Transverse colon (tissue), 4 donors: Measurements from ENCODE around the gene PSORS1C1. TPM values are rescaled to one million over a fixed set of nuclear protein-coding genes. Genes with fewer than 3 reads are reported as not detected.

ENCODE experiments used
- DNase-seq: peaks from one replicate; pipeline ENCODE4 v3.0.0-alpha.2; 2019
- H3K27ac ChIP-seq, 4 donors: fragments of 200-600 bp; sonication (generic); 2 replicates each; pipeline ENCODE4 v1.5.1; 2016 to 2018; ENCODE audit warnings: inconsistent platforms in 4 of 4
- H3K27me3 ChIP-seq: fragments of 200-600 bp; sonication (generic); 2 replicates; pipeline ENCODE4 v1.5.1; 2017; ENCODE audit warnings: inconsistent platforms
- H3K36me3 ChIP-seq, 4 donors: fragments of 200-600 bp; sonication (generic); 2 replicates each; pipeline ENCODE4 v1.5.1; 2017 to 2019; ENCODE audit warnings: inconsistent platforms in 4 of 4
- H3K4me1 ChIP-seq, 4 donors: fragments of 200-600 bp; sonication (generic); 2 replicates each; pipeline ENCODE4 v1.5.1; 2017 to 2020; ENCODE audit warnings: inconsistent platforms in 4 of 4
- H3K4me3 ChIP-seq, 4 donors: fragments of 200-600 bp; sonication (generic); 1 replicate in 1 of 4; 2 replicates in 3 of 4; pipeline versions ENCODE4 v1.5.1 to v1.6.1; 2017 to 2019; ENCODE audit warnings: inconsistent platforms in 4 of 4
- H3K9me3 ChIP-seq, 2 donors: fragments of 200-600 bp; sonication (generic); 2 replicates each; pipeline ENCODE4 v1.5.1; 2017 to 2019; ENCODE audit warnings: inconsistent platforms in 2 of 2
- CTCF ChIP-seq, 5 experiments: fragments of 200-600 bp in 3 of 5; fragments of 450-650 bp in 2 of 5; sonication (generic) in 3 of 5; IDR thresholded peaks; 1 replicate in 2 of 5; 2 replicates in 3 of 5; pipeline ENCODE4 v1.5.1; 2016 to 2017; ENCODE audit warnings: antibody characterized with exemption in 5 of 5, inconsistent platforms in 3 of 5, mild to moderate bottlenecking in 2 of 5, moderate library complexity in 1 of 5
- EP300 ChIP-seq: sonication (generic); formaldehyde crosslinking; IDR thresholded peaks from one replicate; pipeline ENCODE4 v1.6.1; 2017; ENCODE audit warnings: antibody characterized with exemption, low read depth
- POLR2A ChIP-seq: fragments of 450-650 bp; IDR thresholded peaks from one replicate; pipeline ENCODE4 v1.6.1; 2016; ENCODE audit warnings: antibody characterized with exemption, mild to moderate bottlenecking, moderate library complexity
- POLR2AphosphoS5 ChIP-seq, 3 donors: sonication (generic); formaldehyde crosslinking; IDR thresholded peaks; one replicate each; pipeline ENCODE4 v1.6.1; 2016; ENCODE audit warnings: antibody characterized with exemption in 3 of 3
- WGBS, 2 donors: methylation state at CpG; one replicate each; pipeline ENCODE4 v1.1.5; 2018; ENCODE audit warnings: low coverage in 1 of 2; 5-methylcytosine and 5-hydroxymethylcytosine counted together
- in situ Hi-C, 4 donors: fragments of 200-750 bp; cut with MboI; loops; one replicate each; pipeline versions ENCODE4 v1.15.0 to v1.15.1; 2017; ENCODE audit warnings: low sequenced_read_pairs in 3 of 4, low pct_ligation_motif_present in 1 of 4, low pct_unique_long_range_greater_than_20kb in 1 of 4
- intact Hi-C: fragments of 100-400 bp; cut with DNase I; formaldehyde crosslinking; loops from one replicate; pipeline ENCODE4 v1.15.1; 2023; ENCODE audit warnings: low total_unique reads
- total RNA-seq, 4 donors: library from RNA; depleted of rRNA; stranded (reverse); fragments of >200 nt; gene quantifications; one replicate each; pipeline ENCODE4 v1.1.0, GENCODE V29; 2016

PSORS1C1 gene
- total RNA-seq, 4 donors from 2014 or later: 8.8 to 19.0 (median 13.4) TPM

- H3K4me1 ChIP-seq: peaks cover 4 to 17% (median 11%) of the 10 kb centered on the region in 4 donors
- H3K27me3 ChIP-seq: no peaks in the 10 kb centered on the region
- in situ Hi-C loops (no loop called here), intact Hi-C loops (no loop called here)
- H3K9me3 ChIP-seq: no peaks in the 10 kb centered on the region
- no peak overlapping the region for H3K27ac ChIP-seq
- no peaks in the 10 kb centered on the region for H3K36me3 ChIP-seq
- 80 to 84% methylated on average over 1 to 3 of the region's 3 CpGs for WGBS, 2 donors
- DNase-seq: no peak
- TF ChIP-seq POLR2AphosphoS5 (IDR thresholded peaks at IDR 0.05) (no peak), CTCF (IDR thresholded peaks at IDR 0.05) (no peak), POLR2A (no peak), EP300 (no peak)
- H3K4me3 ChIP-seq: no peak overlapping the region
Observed at GRCh38 chr6:31175971-31176370, 61.4 kb downstream of the PSORS1C1 start.

- Histone ChIP-seq H3K27ac (peak overlapping the region; percentile 34 to 55 (median 46)), H3K4me3 (no peak overlapping the region), H3K36me3 (no peaks in the 10 kb centered on the region), H3K9me3 (no peaks in the 10 kb centered on the region), H3K27me3 (no peaks in the 10 kb centered on the region), H3K4me1 (peaks cover 4 to 17% (median 11%) of the 10 kb centered on the region in 4 donors)
- WGBS, 2 donors: 27 to 47% methylated on average over 4 to 8 of the region's 8 CpGs
- in situ Hi-C loops (no loop called here), intact Hi-C loops (no loop called here)
- TF ChIP-seq POLR2AphosphoS5 (IDR thresholded peaks at IDR 0.05) (no peak), CTCF (IDR thresholded peaks at IDR 0.05) (no peak), EP300 (no peak), POLR2A (no peak)
- no peak for DNase-seq
Observed at GRCh38 chr6:31178143-31179041, 63.8 kb downstream of the PSORS1C1 start.

GRCh38 chr6:31179042-31179386 lies 64.4 kb downstream of the PSORS1C1 start:
- Histone ChIP-seq H3K9me3 (no peaks in the 10 kb centered on the region), H3K27me3 (no peaks in the 10 kb centered on the region), H3K4me3 (no peak overlapping the region), H3K27ac (peak overlapping the region; percentile 34 to 55 (median 46)), H3K36me3 (no peaks in the 10 kb centered on the region), H3K4me1 (peaks cover 4 to 17% (median 11%) of the 10 kb centered on the region in 4 donors)
- intact Hi-C loops: no loop called here
- TF ChIP-seq POLR2A: no peak
- no peak for TF ChIP-seq EP300
- no peak for TF ChIP-seq CTCF (IDR thresholded peaks at IDR 0.05)
- no peak for TF ChIP-seq POLR2AphosphoS5 (IDR thresholded peaks at IDR 0.05)
- peak; percentile 48 for DNase-seq
- in situ Hi-C loops: no loop called here
- 21 to 55% methylated on average over 2 to 4 of the region's 4 CpGs for WGBS, 2 donors

- Histone ChIP-seq H3K27me3 (no peaks in the 10 kb centered on the region), H3K4me1 (peaks cover 4 to 17% (median 11%) of the 10 kb centered on the region in 4 donors), H3K27ac (peak overlapping the region in 1 of 4 donors; percentile 39), H3K4me3 (peak overlapping the region in 1 of 4 donors; percentile 3), H3K9me3 (no peaks in the 10 kb centered on the region), H3K36me3 (no peaks in the 10 kb centered on the region)
- TF ChIP-seq POLR2A: no peak
- no peak for TF ChIP-seq EP300
- TF ChIP-seq CTCF (IDR thresholded peaks at IDR 0.05): no peak
- TF ChIP-seq POLR2AphosphoS5 (IDR thresholded peaks at IDR 0.05): no peak
- WGBS, 2 donors: 94 to 96% methylated on average over 2 to 8 of the region's 8 CpGs
- intact Hi-C loops (no loop called here), in situ Hi-C loops (no loop called here)
- DNase-seq: no peak
Observed at GRCh38 chr6:31179896-31180295, 65.3 kb downstream of the PSORS1C1 start.
